Activated CD8-positive, alpha-beta memory T cell treated with anti-CD3 and anti-CD28 coated beads for 36 hours (primary cell): ENCODE results near the gene TSPAN12. TPM values are rescaled to one million over a fixed set of nuclear protein-coding genes. Genes with fewer than 3 reads are reported as not detected.

Experiments
- CTCF ChIA-PET: fragments of 350-600 bp; sonication (Branson Sonifier 250); formaldehyde crosslinking; loops from one replicate; lab custom pipeline; 2021; ENCODE audit warnings: antibody characterized with exemption; lab: Charles Lee
- POLR2A ChIA-PET: fragments of 350-600 bp; sonication (Branson Sonifier 250); formaldehyde crosslinking; loops from one replicate; lab custom pipeline; 2021; ENCODE audit warnings: antibody characterized with exemption; lab: Charles Lee
- total RNA-seq, 2 experiments: library from RNA; stranded (reverse); gene quantifications; one replicate each; pipeline ENCODE4 v1.2.3, GENCODE V29; 2021

The TSPAN12 gene
- total RNA-seq, 2 experiments from 2014 or later = not detected

- POLR2A ChIA-PET = no interaction called here
- CTCF ChIA-PET = no interaction called here
These were observed 5.2 kb downstream of the TSPAN12 start for GRCh38 chr7:120852700-120853099.

GRCh38 chr7:120843109-120843508 lies 14.8 kb downstream of the TSPAN12 start:
- ChIA-PET POLR2A (no interaction called here), CTCF (no interaction called here)

- ChIA-PET CTCF (no interaction called here), POLR2A (no interaction called here)
These were observed 15.8 kb downstream of the TSPAN12 start for GRCh38 chr7:120842121-120842621.

- CTCF ChIA-PET = no interaction called here
These were observed 16.3 kb downstream of the TSPAN12 start for GRCh38 chr7:120841608-120842007.

GRCh38 chr7:120838281-120838682 lies 19.7 kb downstream of the TSPAN12 start:
- CTCF ChIA-PET = no interaction called here
- POLR2A ChIA-PET = no interaction called here

More at GRCh38 chr7:120841608-120842007, 16.3 kb downstream of the TSPAN12 start:
- POLR2A ChIA-PET = no interaction called here

- POLR2A ChIA-PET = no interaction called here
- CTCF ChIA-PET = no interaction called here
These were observed 20.3 kb downstream of the TSPAN12 start for GRCh38 chr7:120837599-120837998.

- CTCF ChIA-PET = no interaction called here
These were observed 21.3 kb downstream of the TSPAN12 start for GRCh38 chr7:120836556-120837115.

GRCh38 chr7:120834726-120835125 lies 23.2 kb downstream of the TSPAN12 start:
- ChIA-PET POLR2A (no interaction called here), CTCF (no interaction called here)

More at GRCh38 chr7:120836556-120837115, 21.3 kb downstream of the TSPAN12 start:
- POLR2A ChIA-PET = no interaction called here

GRCh38 chr7:120833546-120833945 lies 24.4 kb downstream of the TSPAN12 start:
- ChIA-PET CTCF (no interaction called here), POLR2A (no interaction called here)

- POLR2A ChIA-PET = no interaction called here
- CTCF ChIA-PET = interaction anchor here (1.4 kb wide), 1 partner anchor 41 kb away, joined by 4 read pairs; no protein-coding TSS in a partner anchor
These were observed 25.1 kb downstream of the TSPAN12 start for GRCh38 chr7:120832803-120833202.

GRCh38 chr7:120831260-120831659 lies 26.7 kb downstream of the TSPAN12 start:
- ChIA-PET POLR2A (no interaction called here), CTCF (no interaction called here)

GRCh38 chr7:120829487-120829886 lies 28.5 kb downstream of the TSPAN12 start:
- ChIA-PET POLR2A (no interaction called here), CTCF (no interaction called here)

- ChIA-PET POLR2A (no interaction called here), CTCF (no interaction called here)
These were observed 29.4 kb downstream of the TSPAN12 start for GRCh38 chr7:120828528-120828927.

GRCh38 chr7:120827371-120828118 lies 30.4 kb downstream of the TSPAN12 start:
- ChIA-PET CTCF (no interaction called here), POLR2A (no interaction called here)

- CTCF ChIA-PET = no interaction called here
- POLR2A ChIA-PET = no interaction called here
These were observed 32.4 kb downstream of the TSPAN12 start for GRCh38 chr7:120825576-120825975.

- CTCF ChIA-PET = no interaction called here
- POLR2A ChIA-PET = no interaction called here
These were observed 32.8 kb downstream of the TSPAN12 start for GRCh38 chr7:120825152-120825551.

GRCh38 chr7:120819861-120820260 lies 38.1 kb downstream of the TSPAN12 start:
- ChIA-PET POLR2A (no interaction called here), CTCF (no interaction called here)

- ChIA-PET CTCF (no interaction called here), POLR2A (no interaction called here)
These were observed 40.1 kb downstream of the TSPAN12 start for GRCh38 chr7:120817851-120818250.

GRCh38 chr7:120814253-120814939 lies 43.5 kb downstream of the TSPAN12 start:
- ChIA-PET CTCF (no interaction called here), POLR2A (no interaction called here)

- ChIA-PET CTCF (no interaction called here), POLR2A (no interaction called here)
These were observed 44.2 kb downstream of the TSPAN12 start for GRCh38 chr7:120813546-120814252.
